ENCODE measurements around the gene NPR3. TPM values are rescaled to one million over a fixed set of nuclear protein-coding genes. Genes with fewer than 3 reads are reported as not detected.

The NPR3 gene
- total and polyA plus RNA-seq, 4 donors: 0.70 to 15.4 (median 2.2) TPM

DNA sequence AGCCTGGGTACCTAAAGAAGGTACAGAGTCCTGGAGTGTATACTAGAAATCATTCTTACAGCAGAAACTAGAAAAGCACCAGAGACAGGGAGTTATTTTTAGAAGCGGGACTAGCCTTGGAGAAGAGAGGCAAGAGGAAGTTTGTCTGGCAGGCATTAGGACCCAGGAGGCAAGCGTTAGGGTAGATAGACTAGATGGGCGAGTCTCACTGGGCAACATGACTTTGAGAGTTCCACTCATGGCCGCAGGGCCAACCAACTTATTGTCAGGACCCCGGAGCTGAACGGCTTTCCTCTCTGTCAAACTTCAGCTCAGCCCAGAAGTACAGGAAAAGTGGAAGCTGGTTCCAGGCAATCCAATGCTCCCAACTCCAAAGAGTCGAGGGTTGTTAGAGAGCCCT, 34.1 kb upstream of the NPR3 start:
- Histone ChIP-seq H3K4me3 (ENCODE audit: low read depth in 1 of 3, low read length in 3 of 3) (no peak overlapping the region), H3K36me3 (ENCODE audit: control insufficient read depth in 4 of 4, insufficient read depth in 3 of 4, low read depth in 1 of 4, low read length in 3 of 4) (no peaks in the 10 kb centered on the region), H3K9me3 (ENCODE audit: control insufficient read depth in 4 of 4, low read length in 3 of 4) (no peaks in the 10 kb centered on the region), H3K4me1 (ENCODE audit: control insufficient read depth in 4 of 4, insufficient read depth in 4 of 4, low read length in 3 of 4) (no peaks in the 10 kb centered on the region), H3K27me3 (ENCODE audit: control insufficient read depth in 4 of 4, insufficient read depth in 4 of 4, low read length in 3 of 4) (no peaks in the 10 kb centered on the region), H3K9ac (ENCODE audit: low read depth in 1 of 2, low read length in 2 of 2) (no peak overlapping the region), H3K27ac (ENCODE audit: low read depth in 1 of 2, low read length in 2 of 2) (no peak overlapping the region)
- TF ChIP-seq, protein P1, sequence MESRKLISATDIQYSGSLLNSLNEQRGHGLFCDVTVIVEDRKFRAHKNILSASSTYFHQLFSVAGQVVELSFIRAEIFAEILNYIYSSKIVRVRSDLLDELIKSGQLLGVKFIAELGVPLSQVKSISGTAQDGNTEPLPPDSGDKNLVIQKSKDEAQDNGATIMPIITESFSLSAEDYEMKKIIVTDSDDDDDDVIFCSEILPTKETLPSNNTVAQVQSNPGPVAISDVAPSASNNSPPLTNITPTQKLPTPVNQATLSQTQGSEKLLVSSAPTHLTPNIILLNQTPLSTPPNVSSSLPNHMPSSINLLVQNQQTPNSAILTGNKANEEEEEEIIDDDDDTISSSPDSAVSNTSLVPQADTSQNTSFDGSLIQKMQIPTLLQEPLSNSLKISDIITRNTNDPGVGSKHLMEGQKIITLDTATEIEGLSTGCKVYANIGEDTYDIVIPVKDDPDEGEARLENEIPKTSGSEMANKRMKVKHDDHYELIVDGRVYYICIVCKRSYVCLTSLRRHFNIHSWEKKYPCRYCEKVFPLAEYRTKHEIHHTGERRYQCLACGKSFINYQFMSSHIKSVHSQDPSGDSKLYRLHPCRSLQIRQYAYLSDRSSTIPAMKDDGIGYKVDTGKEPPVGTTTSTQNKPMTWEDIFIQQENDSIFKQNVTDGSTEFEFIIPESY (IDR thresholded peaks at IDR 0.05): no peak
- no peak for TF ChIP-seq YY1 (IDR thresholded peaks at IDR 0.05)
- no peak for TF ChIP-seq HNF4A (conservative IDR thresholded peaks at IDR 0.05)
- TF ChIP-seq, protein P2, sequence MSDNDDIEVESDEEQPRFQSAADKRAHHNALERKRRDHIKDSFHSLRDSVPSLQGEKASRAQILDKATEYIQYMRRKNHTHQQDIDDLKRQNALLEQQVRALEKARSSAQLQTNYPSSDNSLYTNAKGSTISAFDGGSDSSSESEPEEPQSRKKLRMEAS (IDR thresholded peaks at IDR 0.05): no peak
- no peak for TF ChIP-seq FOXA1 (IDR thresholded peaks at IDR 0.05)
- no peak for TF ChIP-seq HNF4G (IDR thresholded peaks at IDR 0.05)
- no peak for TF ChIP-seq EGR1 (IDR thresholded peaks at IDR 0.05; ENCODE audit: low read depth in 2 of 2)
- TF ChIP-seq RXRA (IDR thresholded peaks at IDR 0.05): no peak
- TF ChIP-seq, protein P3, sequence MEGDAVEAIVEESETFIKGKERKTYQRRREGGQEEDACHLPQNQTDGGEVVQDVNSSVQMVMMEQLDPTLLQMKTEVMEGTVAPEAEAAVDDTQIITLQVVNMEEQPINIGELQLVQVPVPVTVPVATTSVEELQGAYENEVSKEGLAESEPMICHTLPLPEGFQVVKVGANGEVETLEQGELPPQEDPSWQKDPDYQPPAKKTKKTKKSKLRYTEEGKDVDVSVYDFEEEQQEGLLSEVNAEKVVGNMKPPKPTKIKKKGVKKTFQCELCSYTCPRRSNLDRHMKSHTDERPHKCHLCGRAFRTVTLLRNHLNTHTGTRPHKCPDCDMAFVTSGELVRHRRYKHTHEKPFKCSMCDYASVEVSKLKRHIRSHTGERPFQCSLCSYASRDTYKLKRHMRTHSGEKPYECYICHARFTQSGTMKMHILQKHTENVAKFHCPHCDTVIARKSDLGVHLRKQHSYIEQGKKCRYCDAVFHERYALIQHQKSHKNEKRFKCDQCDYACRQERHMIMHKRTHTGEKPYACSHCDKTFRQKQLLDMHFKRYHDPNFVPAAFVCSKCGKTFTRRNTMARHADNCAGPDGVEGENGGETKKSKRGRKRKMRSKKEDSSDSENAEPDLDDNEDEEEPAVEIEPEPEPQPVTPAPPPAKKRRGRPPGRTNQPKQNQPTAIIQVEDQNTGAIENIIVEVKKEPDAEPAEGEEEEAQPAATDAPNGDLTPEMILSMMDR (IDR thresholded peaks at IDR 0.05; ENCODE audit: low read depth, low read length, missing input control): no peak
- 83% methylated on average over 7 of the region's 7 CpGs for WGBS
- DNase-seq (ENCODE audit: low spot score): no peak

DNA sequence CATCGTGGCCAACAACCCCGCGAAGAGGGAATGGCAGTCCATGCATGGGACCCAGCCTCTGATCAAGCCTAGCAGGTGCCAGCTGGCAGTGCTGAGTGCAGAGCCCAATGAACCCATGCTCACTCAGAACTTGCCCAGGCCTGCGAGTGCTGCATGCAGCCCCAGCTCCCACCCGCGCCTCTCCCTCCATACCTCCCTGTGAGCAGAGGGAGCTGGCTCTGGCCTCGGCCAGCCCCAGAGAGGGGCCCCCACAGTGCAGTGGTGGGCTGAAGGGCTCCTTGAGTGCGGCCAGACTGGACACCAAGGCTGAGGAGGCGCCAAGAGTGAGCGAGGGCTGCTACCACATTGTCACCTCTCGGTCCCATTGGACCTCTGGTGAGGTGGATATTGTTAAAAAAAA, 32.6 kb upstream of the NPR3 start:
- DNase-seq (ENCODE audit: low spot score): no peak
- no peak overlapping the region for H3K4me3 ChIP-seq (ENCODE audit: low read depth in 1 of 3, low read length in 3 of 3)
- WGBS: 94% methylated on average over 11 of the region's 11 CpGs

More for the DNA sequence above, 32.6 kb upstream of the NPR3 start:
- H3K4me1 ChIP-seq (ENCODE audit: control insufficient read depth in 4 of 4, insufficient read depth in 4 of 4, low read length in 3 of 4): no peaks in the 10 kb centered on the region
- no peak overlapping the region for H3K27ac ChIP-seq (ENCODE audit: low read depth in 1 of 2, low read length in 2 of 2)
- no peak overlapping the region for H3K9ac ChIP-seq (ENCODE audit: low read depth in 1 of 2, low read length in 2 of 2)
- H3K27me3 ChIP-seq (ENCODE audit: control insufficient read depth in 4 of 4, insufficient read depth in 4 of 4, low read length in 3 of 4): no peaks in the 10 kb centered on the region
- H3K36me3 ChIP-seq (ENCODE audit: control insufficient read depth in 4 of 4, insufficient read depth in 3 of 4, low read depth in 1 of 4, low read length in 3 of 4): no peaks in the 10 kb centered on the region
- no peaks in the 10 kb centered on the region for H3K9me3 ChIP-seq (ENCODE audit: control insufficient read depth in 4 of 4, low read length in 3 of 4)
- TF ChIP-seq, protein P4, sequence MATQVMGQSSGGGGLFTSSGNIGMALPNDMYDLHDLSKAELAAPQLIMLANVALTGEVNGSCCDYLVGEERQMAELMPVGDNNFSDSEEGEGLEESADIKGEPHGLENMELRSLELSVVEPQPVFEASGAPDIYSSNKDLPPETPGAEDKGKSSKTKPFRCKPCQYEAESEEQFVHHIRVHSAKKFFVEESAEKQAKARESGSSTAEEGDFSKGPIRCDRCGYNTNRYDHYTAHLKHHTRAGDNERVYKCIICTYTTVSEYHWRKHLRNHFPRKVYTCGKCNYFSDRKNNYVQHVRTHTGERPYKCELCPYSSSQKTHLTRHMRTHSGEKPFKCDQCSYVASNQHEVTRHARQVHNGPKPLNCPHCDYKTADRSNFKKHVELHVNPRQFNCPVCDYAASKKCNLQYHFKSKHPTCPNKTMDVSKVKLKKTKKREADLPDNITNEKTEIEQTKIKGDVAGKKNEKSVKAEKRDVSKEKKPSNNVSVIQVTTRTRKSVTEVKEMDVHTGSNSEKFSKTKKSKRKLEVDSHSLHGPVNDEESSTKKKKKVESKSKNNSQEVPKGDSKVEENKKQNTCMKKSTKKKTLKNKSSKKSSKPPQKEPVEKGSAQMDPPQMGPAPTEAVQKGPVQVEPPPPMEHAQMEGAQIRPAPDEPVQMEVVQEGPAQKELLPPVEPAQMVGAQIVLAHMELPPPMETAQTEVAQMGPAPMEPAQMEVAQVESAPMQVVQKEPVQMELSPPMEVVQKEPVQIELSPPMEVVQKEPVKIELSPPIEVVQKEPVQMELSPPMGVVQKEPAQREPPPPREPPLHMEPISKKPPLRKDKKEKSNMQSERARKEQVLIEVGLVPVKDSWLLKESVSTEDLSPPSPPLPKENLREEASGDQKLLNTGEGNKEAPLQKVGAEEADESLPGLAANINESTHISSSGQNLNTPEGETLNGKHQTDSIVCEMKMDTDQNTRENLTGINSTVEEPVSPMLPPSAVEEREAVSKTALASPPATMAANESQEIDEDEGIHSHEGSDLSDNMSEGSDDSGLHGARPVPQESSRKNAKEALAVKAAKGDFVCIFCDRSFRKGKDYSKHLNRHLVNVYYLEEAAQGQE (IDR thresholded peaks at IDR 0.05): no peak
- no peak for TF ChIP-seq HNF4G (IDR thresholded peaks at IDR 0.05)
- no peak for TF ChIP-seq FOXA1 (IDR thresholded peaks at IDR 0.05)
- TF ChIP-seq, protein P1 (IDR thresholded peaks at IDR 0.05): no peak
- TF ChIP-seq EGR1 (IDR thresholded peaks at IDR 0.05; ENCODE audit: low read depth in 2 of 2): no peak
- no peak for TF ChIP-seq RXRA (IDR thresholded peaks at IDR 0.05)
- TF ChIP-seq, protein P2 (IDR thresholded peaks at IDR 0.05): no peak

All from liver (tissue), 9 donors.